T47D (cell line): Measurements from ENCODE around the gene FBL.

Experiments
- DNase-seq, 2 experiments: peaks; one replicate each; pipeline versions ENCODE4 v3.0.0 to v3.0.0-alpha.2; 2011 to 2012; ENCODE audit warnings: low read depth in 1 of 2, low spot score in 1 of 2
- JUND ChIP-seq: IDR thresholded peaks from 2 replicates; pipeline ENCODE4 v1.6.1; 2012; ENCODE audit warnings: low read depth
- in situ Hi-C: cut with HindIII; loops from 2 replicates; pipeline ENCODE4 v1.10.0; 2016; ENCODE audit warnings: low sequenced_read_pairs, low pct_unique_long_range_greater_than_20kb

FBL gene

DNA sequence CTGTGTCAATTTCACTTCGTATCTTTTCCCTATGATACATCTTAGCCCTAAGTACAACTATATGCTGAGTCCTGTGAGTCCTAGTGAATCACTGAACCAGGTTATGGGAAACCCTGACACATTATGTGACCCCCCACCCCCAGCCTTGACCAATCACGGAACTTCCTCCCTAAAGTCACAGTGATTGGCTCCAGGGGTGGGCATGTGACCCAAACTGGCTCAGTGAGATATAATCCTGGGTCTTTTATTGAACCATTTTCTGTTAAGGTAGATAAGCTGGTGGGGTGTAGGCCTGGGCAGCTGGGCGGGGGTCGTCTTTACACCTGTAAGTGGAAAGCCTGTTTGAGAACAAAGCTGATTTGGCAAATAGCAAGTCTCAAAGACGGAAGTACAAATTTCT lies 19.8 kb upstream of the FBL start:
- DNase-seq: no peak
- no peak for TF ChIP-seq JUND
- in situ Hi-C loops: no loop called here

DNA sequence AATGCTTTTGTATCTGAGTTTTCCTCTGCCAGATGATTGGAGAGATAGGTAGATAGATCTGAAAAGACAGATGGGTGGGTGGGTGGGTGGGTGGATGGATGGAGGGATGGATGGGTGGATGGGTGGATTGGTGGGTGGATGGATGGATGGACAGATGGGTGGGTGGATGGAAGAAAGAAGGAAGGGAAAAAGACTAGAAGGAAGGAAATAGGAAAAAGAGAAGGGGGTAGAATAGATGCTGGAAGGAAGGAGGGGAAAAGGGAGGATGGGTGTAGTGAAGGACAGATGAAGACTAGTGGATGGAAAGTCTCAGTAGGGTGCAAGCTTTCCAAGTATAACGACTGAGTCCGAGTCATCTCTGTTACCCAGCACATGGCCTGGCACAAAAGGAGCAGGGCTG lies 19.0 kb upstream of the FBL start:
- DNase-seq: no peak
- TF ChIP-seq JUND: no peak
- in situ Hi-C loops: no loop called here

DNA sequence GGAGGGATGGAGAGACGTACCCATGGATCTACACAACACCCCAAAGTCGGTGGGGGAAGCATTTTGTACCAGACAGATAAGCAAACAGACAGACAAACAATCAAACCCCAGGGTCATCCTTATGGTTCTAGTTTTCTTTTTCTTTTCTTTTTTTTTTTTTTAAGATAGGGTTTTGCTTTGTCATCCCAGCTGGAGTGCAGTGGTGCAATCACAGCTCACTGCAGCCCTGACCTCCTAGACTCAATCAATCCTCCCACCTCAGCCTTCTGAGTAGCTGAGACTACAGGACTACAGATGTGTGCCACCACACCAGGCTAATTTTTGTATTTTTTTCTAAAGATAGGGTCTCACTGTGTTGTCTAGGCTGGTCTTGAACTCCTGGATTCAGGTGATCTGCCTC lies 17.9 kb upstream of the FBL start:
- TF ChIP-seq JUND: no peak
- in situ Hi-C loops: no loop called here

DNA sequence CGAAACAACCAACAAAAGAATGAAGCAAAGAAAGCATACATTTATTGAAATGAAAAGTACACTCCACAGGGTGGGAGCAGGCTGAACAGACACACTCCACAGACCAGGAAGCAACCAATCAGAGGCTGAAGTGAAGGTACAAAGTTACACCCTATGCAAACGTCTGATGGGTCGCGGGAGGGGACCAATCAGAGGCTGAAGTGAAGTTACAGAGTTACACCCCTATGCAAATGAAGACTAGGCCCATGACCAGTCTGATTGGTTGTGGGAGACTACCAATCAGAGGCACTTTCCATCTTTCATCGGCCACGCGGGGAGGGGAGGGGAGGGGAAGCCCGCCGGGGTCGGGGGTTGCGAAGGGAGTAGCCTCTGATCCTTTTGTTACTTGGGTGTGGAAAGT lies 12.4 kb upstream of the FBL start:
- peak in 1 of 2 experiments; percentile 30 for DNase-seq
- in situ Hi-C loops: no loop called here
- no peak for TF ChIP-seq JUND

More for the DNA sequence above, 17.9 kb upstream of the FBL start:
- DNase-seq: no peak

DNA sequence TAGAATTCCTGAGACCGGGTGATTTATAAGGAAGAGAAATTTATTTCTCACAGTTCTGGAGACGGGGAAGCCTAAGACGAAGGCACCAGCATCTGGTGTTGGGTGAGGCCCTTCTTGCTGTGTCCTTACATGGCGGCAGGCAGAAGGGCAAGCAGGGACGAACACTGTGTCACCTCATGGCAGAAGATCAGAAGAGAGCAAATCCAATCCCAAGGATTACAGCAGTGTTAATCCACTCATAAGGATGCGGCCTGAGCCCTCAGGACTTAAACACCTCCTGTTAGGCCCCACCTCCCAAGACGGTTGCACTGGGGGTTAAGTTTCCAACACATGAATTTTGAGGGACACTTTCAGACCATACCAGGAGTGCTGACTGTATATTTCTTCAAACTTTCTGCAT lies 6.7 kb upstream of the FBL start:
- no peak for TF ChIP-seq JUND
- DNase-seq: no peak
- in situ Hi-C loops: no loop called here

DNA sequence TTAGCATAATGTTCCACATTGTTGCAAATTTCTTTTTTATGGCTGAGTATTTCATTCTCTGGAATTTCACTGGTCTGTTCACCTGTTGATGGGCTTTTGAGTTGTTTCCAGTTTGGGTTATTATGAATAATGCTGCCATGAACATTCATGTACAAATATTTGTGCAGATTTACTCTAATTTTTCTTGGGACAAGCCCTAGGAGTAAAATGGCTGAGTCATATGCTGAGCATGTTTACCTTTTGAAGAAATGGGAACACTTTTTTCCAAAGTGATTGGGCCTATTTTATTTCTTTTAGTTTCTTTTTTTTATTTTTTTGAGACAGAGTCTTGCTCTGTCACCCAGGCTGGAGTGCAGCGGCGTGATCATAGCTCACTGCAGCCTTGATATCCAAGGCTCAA lies 4.7 kb upstream of the FBL start:
- in situ Hi-C loops: no loop called here
- no peak for TF ChIP-seq JUND
- DNase-seq: no peak

DNA sequence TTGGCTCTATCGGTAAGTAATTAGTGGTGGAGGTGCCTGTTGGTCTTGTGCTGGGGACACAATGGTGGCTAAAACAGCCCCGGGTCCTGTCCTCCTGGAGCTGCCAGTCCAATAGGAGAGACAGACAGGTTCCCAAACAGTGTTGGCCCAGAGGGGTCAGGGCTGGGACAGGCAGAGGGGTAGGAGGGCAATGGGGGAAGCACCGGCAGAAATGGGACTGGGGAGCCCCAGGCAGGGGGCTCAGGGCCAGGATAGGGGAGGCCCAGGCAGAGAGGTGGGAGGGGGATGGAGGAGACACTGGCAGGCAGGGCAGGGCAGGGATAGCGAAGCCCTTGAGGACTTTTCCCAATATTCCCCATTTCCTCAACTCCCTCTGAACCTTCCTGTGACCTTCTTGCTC lies 2.2 kb upstream of the FBL start:
- in situ Hi-C loops: no loop called here
- DNase-seq: no peak
- TF ChIP-seq JUND: no peak

DNA sequence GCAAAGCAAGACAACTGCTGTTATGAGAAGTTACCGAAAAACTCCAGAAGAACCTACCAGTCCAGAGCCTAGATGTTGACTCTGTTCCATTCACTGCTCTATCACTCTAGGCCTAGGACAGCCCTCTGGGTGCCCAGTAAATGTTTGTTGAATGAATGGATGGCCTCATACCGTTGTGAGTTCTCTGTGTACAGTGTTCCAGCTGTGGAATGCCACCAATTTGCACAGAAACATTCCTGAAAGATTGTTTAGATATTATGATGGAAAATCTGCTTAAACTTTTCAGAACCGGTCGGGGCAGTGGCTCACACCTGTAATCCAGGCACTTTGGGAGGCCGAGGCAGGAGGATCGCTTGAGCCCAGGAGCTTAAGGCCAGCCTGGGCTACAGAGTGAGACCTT lies 1.3 kb upstream of the FBL start:
- in situ Hi-C loops: no loop called here
- TF ChIP-seq JUND: no peak
- DNase-seq: peak in 1 of 2 experiments; percentile 71

DNA sequence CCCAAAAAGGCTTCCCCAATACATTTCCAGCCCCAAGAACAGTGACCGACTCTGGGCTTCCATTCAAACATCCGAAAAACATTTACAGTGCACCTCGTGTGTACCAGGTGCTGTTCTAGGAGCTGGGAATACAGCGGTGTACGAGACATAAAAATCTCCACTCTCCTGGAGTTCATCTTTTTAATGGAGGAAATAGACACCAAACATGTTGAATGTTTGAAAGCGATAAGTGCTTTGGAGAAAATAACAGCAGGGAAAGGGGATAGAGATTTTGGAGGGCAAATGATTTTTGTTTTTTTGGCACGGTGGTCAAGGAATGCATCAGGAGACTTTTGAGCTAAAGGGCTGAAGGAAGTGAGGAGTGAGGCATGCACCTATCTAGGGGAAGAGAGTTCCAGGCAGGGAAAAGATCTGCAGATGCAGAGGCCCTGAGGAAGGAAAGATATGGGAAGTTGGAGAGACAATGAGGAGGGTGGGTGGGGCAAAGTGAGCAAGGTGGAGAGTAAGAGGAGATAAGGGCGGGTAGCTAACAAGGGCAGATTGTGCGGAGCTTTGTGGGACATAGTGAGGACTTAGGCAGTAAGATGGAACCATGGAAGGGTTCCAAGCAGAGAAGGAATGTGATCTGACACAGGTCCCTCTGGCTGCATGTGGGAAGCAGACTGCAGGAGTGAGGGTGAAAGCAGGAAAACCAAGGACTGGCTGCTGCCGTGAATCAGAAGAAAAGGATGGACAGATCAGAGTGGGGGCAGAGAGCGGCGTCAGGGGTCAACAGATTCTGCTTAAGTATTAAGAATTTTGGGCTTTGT lies 703 bp upstream of the FBL start:
- no peak for DNase-seq
- in situ Hi-C loops: no loop called here
- no peak for TF ChIP-seq JUND

DNA sequence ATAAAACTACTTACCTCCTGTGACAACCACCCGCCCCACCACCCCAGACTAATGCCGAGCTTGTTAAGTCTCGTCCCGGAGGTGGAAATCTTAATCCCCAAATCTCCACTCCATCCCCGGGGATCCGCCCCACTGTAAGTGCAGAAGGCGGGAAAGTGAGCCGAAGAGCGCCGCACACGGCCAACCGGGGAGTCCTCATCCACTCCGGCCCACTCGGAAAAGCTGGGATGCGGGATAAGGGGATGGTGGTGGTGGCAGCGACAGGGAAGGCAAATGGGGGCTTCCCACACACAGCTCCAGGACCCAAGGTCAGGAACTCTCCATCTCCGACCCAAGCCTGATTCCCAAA lies 621 bp downstream of the FBL start:
- in situ Hi-C loops: no loop called here

DNA sequence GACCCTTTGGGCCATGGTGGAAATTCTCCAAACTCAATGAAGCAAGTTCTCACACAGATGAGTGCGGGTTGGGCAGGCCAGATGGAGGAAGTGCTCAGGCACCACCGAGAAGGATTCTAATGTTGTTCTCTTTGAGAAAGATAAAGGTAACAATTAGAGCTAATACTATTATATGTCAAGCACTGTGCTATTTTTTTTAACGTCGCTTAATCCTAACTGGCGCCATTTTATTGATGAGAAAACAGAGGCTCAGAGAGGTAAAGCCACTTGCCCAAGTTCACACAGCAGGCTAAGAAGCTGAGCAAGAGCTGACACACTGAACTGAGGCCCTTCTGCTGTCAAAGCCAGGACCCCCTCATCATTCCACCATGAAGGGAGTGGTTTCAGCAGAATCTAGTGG lies 1.0 kb downstream of the FBL start:
- no peak for TF ChIP-seq JUND
- in situ Hi-C loops: no loop called here

More for the DNA sequence above, 621 bp downstream of the FBL start:
- no peak for TF ChIP-seq JUND
- DNase-seq: peak in 1 of 2 experiments; percentile 31

DNA sequence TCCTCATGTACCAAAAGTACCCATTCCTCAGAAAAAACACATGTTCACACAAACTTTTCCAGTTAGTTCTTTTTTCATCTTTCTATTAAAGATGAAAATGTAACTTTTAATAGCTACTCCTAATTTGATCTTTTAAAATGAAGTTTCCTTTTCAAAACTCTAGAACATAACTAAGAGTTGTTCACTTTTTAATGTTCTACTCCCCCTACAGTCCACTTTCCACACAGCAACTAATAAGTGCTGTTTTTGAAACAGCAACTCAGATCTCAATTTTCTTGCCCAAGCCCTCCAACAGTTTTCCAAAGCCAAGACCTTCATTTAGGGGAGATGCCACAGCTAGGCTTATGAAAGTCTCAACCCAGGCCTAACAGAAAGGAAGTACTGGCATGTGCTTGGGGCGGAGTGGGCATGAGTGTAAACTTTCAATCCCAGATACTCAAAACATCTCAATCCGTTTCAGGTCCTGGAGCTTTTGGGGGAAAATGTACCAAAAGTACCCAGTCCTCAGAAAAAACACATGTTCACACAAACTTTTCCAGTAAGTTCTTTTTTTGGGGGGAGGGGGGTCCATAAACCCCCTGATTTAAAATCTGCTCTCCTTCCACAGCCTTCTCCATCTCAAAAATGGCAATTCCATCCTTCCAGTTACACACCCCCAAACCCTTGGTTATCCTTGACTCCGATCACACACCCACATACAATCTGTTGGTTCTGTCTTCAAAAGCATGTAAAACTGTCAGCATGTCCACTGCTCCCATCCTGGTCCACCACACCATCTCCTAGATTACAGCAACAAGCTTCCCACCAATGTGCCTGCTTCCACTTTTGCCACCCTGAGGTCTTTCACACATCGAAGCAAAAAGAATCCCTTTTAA lies 2.0 kb downstream of the FBL start:
- TF ChIP-seq JUND: no peak
- DNase-seq: peak in 1 of 2 experiments; percentile 61
- in situ Hi-C loops: no loop called here

More for the DNA sequence above, 1.0 kb downstream of the FBL start:
- DNase-seq: no peak
